SK-N-SH (cell line): ENCODE results near the gene PRKCB. TPM values are rescaled to one million over a fixed set of nuclear protein-coding genes. Genes with fewer than 3 reads are reported as not detected.

Experiments used
- CTCF ChIA-PET: fragments of 300-600, 350-600 bp; formaldehyde crosslinking; extraction: SDS; loops from one replicate; lab custom pipeline; 2021; lab: Yijun Ruan, JAX
- POLR2A ChIA-PET: fragments of 350-600 bp; sonication (Branson Sonifier 250); formaldehyde crosslinking; extraction: SDS; loops from one replicate; lab custom pipeline; 2020; ENCODE audit warnings: antibody characterized with exemption, inconsistent platforms; lab: Yijun Ruan, JAX
- DNase-seq: peaks from one replicate; pipeline ENCODE4 v3.0.0; 2012
- H2AFZ ChIP-seq: fragments of 200-600 bp; sonication (generic); 2 replicates; pipeline ENCODE4 v1.8.1; 2016; ENCODE audit warnings: antibody characterized with exemption, mild to moderate bottlenecking, low read depth
- H3F3A ChIP-seq: fragments of 200-600 bp; sonication (generic); replicated peaks from 2 replicates; pipeline ENCODE3; 2016; ENCODE audit warnings: antibody characterized with exemption, mild to moderate bottlenecking; ENCODE audit not compliant: insufficient read depth
- H3K27ac ChIP-seq, 2 experiments: fragments of 200-500 bp in 1 of 2; fragments of 200-600 bp in 1 of 2; sonication (Bioruptor generic) in 1 of 2; sonication (generic), shearing (Covaris generic) in 1 of 2; 2 replicates each; pipeline versions ENCODE4 v1.5.1 to v1.6.1; 2014 to 2016; ENCODE audit warnings: low read depth in 2 of 2, inconsistent platforms in 1 of 2, low read length in 1 of 2, mild to moderate bottlenecking in 1 of 2, mixed read lengths in 1 of 2
- H3K27me3 ChIP-seq: fragments of 200-600 bp; sonication (generic), shearing (Covaris generic); 2 replicates; pipeline ENCODE4 v1.6.1; 2016; ENCODE audit warnings: mixed run types; ENCODE audit not compliant: insufficient read depth
- H3K36me3 ChIP-seq, 2 experiments: fragments of 200-500 bp in 1 of 2; fragments of 200-600 bp in 1 of 2; sonication (Bioruptor generic) in 1 of 2; sonication (generic) in 1 of 2; replicated peaks in 1 of 2; 2 replicates each; pipeline versions ENCODE3 to v1.5.1; 2014 to 2016; ENCODE audit warnings: low read length in 1 of 2, mild to moderate bottlenecking in 1 of 2; ENCODE audit not compliant: insufficient read depth in 2 of 2, control insufficient read depth in 1 of 2
- H3K4me1 ChIP-seq, 2 experiments: fragments of 200-500 bp in 1 of 2; fragments of 200-600 bp in 1 of 2; sonication (Bioruptor generic) in 1 of 2; sonication (generic), shearing (Covaris generic) in 1 of 2; 2 replicates each; pipeline versions ENCODE4 v1.5.1 to v1.6.1; 2014 to 2016; ENCODE audit warnings: low read depth in 1 of 2, low read length in 1 of 2, mixed run types in 1 of 2; ENCODE audit not compliant: insufficient read depth in 2 of 2, control insufficient read depth in 1 of 2
- H3K4me2 ChIP-seq: fragments of 200-600 bp; sonication (generic), shearing (Covaris generic); 2 replicates; pipeline ENCODE4 v1.6.1; 2017; ENCODE audit warnings: mixed run types
- H3K4me3 ChIP-seq, 2 experiments: fragments of 200-500 bp in 1 of 2; fragments of 200-600 bp in 1 of 2; sonication (Bioruptor generic) in 1 of 2; sonication (generic), shearing (Covaris generic) in 1 of 2; 2 replicates each; pipeline versions ENCODE4 v1.5.1 to v1.8.1; 2014 to 2016; ENCODE audit warnings: low read depth in 2 of 2, inconsistent platforms in 1 of 2, low read length in 1 of 2, mild to moderate bottlenecking in 1 of 2, mixed read lengths in 1 of 2, moderate library complexity in 1 of 2
- H3K79me2 ChIP-seq: fragments of 200-600 bp; sonication (generic); 2 replicates; pipeline ENCODE4 v1.8.1; 2017; ENCODE audit warnings: mild to moderate bottlenecking; ENCODE audit not compliant: insufficient read depth
- H3K9ac ChIP-seq: fragments of 200-600 bp; sonication (generic); 2 replicates; pipeline ENCODE4 v1.6.1; 2017; ENCODE audit warnings: mixed run types
- H3K9me2 ChIP-seq: fragments of 200-600 bp; sonication (generic); 2 replicates; pipeline ENCODE4 v1.6.1; 2017; ENCODE audit warnings: mixed run types
- H3K9me3 ChIP-seq: fragments of 200-600 bp; sonication (generic); 2 replicates; pipeline ENCODE4 v1.6.1; 2017; ENCODE audit warnings: mixed run types, mild to moderate bottlenecking, moderate library complexity
- H4K20me1 ChIP-seq: fragments of 200-600 bp; sonication (generic); 2 replicates; pipeline ENCODE4 v1.6.1; 2017; ENCODE audit warnings: mild to moderate bottlenecking, mixed run types; ENCODE audit not compliant: insufficient read depth
- CTCF ChIP-seq: fragments of 200-600 bp; sonication (generic); IDR thresholded peaks from 2 replicates; pipeline ENCODE4 v1.6.1; 2017; ENCODE audit warnings: antibody characterized with exemption, mild to moderate bottlenecking, moderate library complexity
- REST ChIP-seq: IDR thresholded peaks from 2 replicates; pipeline ENCODE4 v1.6.1; 2012; ENCODE audit warnings: mild to moderate bottlenecking, low read depth, low read length, moderate library complexity
- RXRA ChIP-seq: IDR thresholded peaks from 2 replicates; pipeline ENCODE4 v1.4.0; 2012; ENCODE audit warnings: low read depth, mild to moderate bottlenecking, borderline replicate concordance
- USF1 ChIP-seq: IDR thresholded peaks from 2 replicates; pipeline ENCODE4 v1.4.0; 2012; ENCODE audit warnings: low read depth, borderline replicate concordance
- WGBS: methylation state at CpG from one replicate; pipeline ENCODE4 v1.1.6; 2017; ENCODE audit warnings: low lambda C conversion rate; 5-methylcytosine and 5-hydroxymethylcytosine counted together
- polyA plus RNA-seq, 3 experiments: library from polyadenylated mRNA; depleted of rRNA; stranded (reverse); fragments of >200 nt; gene quantifications; 2 replicates each; pipeline ENCODE4 v1.2.3, GENCODE V29; 2012

The PRKCB gene
- polyA plus RNA-seq, 1 of the 3 experiments (the other 2 are of a cell fraction): 0.12 TPM

GRCh38 chr16:23905027-23905426, 69.2 kb downstream of the PRKCB start:
- Histone ChIP-seq H3K27ac (no peak overlapping the region), H3K9me2 (no peaks in the 10 kb centered on the region)
- TF ChIP-seq CTCF (no peak), USF1 (no peak), RXRA (no peak)
- TF ChIP-seq, all 33 proteins: peak for 0
- Histone ChIP-seq H3K4me2 (no peak overlapping the region), H3K79me2 (no peaks in the 10 kb centered on the region), H3K4me1 (no peaks in the 10 kb centered on the region; a peak in 1 of 4 replicates), H3K9me3 (no peaks in the 10 kb centered on the region), H2AFZ (no peak overlapping the region), H4K20me1 (no peaks in the 10 kb centered on the region), H3K4me3 (no peak overlapping the region), H3K9ac (no peak overlapping the region), H3K27me3 (no peaks in the 10 kb centered on the region), H3F3A (no peaks in the 10 kb centered on the region), H3K36me3 (no peaks in the 10 kb centered on the region)
- no peak for DNase-seq
- CTCF ChIA-PET: no interaction called here
- POLR2A ChIA-PET: no interaction called here
- WGBS: 29% methylated on average over 7 of the region's 8 CpGs

GRCh38 chr16:23907457-23907902, 71.7 kb downstream of the PRKCB start:
- H3K9me2 ChIP-seq: no peaks in the 10 kb centered on the region
- no peak overlapping the region for H2AFZ ChIP-seq
- no peaks in the 10 kb centered on the region for H3K36me3 ChIP-seq
- no peaks in the 10 kb centered on the region for H3F3A ChIP-seq
- POLR2A ChIA-PET: no interaction called here
- H3K27ac ChIP-seq: no peak overlapping the region
- no peaks in the 10 kb centered on the region; a peak in 1 of 4 replicates for H3K4me1 ChIP-seq
- CTCF ChIA-PET: no interaction called here
- H3K9me3 ChIP-seq: no peaks in the 10 kb centered on the region
- no peak overlapping the region for H3K4me2 ChIP-seq
- DNase-seq: no peak
- H3K79me2 ChIP-seq: no peaks in the 10 kb centered on the region
- H4K20me1 ChIP-seq: no peaks in the 10 kb centered on the region
- H3K9ac ChIP-seq: no peak overlapping the region
- 17% methylated on average over 2 of the region's 5 CpGs for WGBS
- no peaks in the 10 kb centered on the region for H3K27me3 ChIP-seq
- H3K4me3 ChIP-seq: no peak overlapping the region
- no peak for TF ChIP-seq REST
